Lower leg skin (tissue), 4 donors: ENCODE results near the gene HOXC10. TPM values are rescaled to one million over a fixed set of nuclear protein-coding genes. Genes with fewer than 3 reads are reported as not detected.
A peak's percentile ranks its signal among the peaks of the same experiment; 100 is the strongest.

Experiments
- DNase-seq, 2 donors: peaks; one replicate each; pipeline ENCODE4 v3.0.0-alpha.2; 2019; ENCODE audit warnings: low spot score in 2 of 2
- H3K4me3 ChIP-seq: fragments of 200-600 bp; sonication (generic); 2 replicates; pipeline ENCODE4 v1.5.1; 2017; ENCODE audit warnings: mild to moderate bottlenecking, low read depth; ENCODE audit not compliant: poor library complexity, severe bottlenecking
- POLR2A ChIP-seq, 2 donors: fragments of 450-650 bp; IDR thresholded peaks; one replicate each; pipeline ENCODE4 v1.6.1; 2016 to 2017; ENCODE audit warnings: antibody characterized with exemption in 2 of 2, mild to moderate bottlenecking in 1 of 2, moderate library complexity in 1 of 2
- WGBS, 2 donors: methylation state at CpG; one replicate each; pipeline ENCODE4 v1.1.5; 2018; 5-methylcytosine and 5-hydroxymethylcytosine counted together
- intact Hi-C: fragments of 100-400 bp; cut with DNase I; formaldehyde crosslinking; loops from one replicate; pipeline ENCODE4 v1.15.0; 2023; ENCODE audit warnings: low total_unique reads
- total RNA-seq, 4 donors: library from RNA; depleted of rRNA; stranded (reverse); fragments of >200 nt; gene quantifications; one replicate each; pipeline ENCODE4 v1.1.0, GENCODE V29; 2016
- TF ChIP-seq, protein P1 (sequence below), 3 donors: fragments of 450-650 bp; IDR thresholded peaks; one replicate each; pipeline ENCODE4 v1.5.1; 2016; ENCODE audit warnings: antibody characterized with exemption in 3 of 3, mild to moderate bottlenecking in 3 of 3, moderate library complexity in 2 of 3

HOXC10 gene
- total RNA-seq, 4 donors from 2014 or later: 14.2 to 35.9 (median 23.4) TPM

DNA sequence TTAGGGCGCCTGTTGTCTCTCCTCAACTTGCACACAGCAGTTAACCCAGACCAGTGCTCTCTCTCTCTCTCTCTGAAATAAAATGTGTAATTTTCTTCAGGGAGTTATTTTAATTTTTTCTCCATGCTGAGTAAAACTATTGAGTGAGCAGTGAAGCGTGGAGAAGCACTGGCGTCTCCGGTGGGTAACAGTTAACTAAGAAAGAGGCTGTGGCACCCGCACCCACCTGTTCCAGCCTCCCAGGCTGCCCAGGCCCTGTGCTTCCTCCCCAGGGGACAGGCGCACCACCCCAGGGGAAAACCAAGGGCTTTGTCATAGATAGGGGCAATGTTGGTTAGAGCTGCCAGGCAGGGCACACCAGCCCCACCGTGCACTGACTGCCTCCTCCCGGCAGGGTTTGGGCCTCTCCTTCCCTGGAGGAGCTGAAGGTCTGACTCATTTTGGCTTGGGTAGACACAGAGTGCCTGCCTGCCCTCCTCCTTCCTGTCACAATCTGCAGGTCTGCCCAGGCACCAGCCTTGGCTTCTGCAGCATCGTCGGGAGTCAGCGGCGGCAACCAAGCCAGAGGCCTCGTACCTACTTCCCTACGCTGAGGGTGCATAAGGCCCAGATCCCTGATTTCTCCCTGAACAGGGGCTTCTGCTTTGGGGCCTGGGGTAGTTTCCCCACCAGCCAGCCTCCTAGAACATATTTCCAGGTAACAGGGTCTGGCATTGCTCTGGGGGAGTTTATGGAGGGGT lies 51.8 kb downstream of the HOXC10 start:
- 42 to 47% methylated on average over 11 to 14 of the region's 14 CpGs for WGBS, 2 donors
- TF ChIP-seq, protein P1, sequence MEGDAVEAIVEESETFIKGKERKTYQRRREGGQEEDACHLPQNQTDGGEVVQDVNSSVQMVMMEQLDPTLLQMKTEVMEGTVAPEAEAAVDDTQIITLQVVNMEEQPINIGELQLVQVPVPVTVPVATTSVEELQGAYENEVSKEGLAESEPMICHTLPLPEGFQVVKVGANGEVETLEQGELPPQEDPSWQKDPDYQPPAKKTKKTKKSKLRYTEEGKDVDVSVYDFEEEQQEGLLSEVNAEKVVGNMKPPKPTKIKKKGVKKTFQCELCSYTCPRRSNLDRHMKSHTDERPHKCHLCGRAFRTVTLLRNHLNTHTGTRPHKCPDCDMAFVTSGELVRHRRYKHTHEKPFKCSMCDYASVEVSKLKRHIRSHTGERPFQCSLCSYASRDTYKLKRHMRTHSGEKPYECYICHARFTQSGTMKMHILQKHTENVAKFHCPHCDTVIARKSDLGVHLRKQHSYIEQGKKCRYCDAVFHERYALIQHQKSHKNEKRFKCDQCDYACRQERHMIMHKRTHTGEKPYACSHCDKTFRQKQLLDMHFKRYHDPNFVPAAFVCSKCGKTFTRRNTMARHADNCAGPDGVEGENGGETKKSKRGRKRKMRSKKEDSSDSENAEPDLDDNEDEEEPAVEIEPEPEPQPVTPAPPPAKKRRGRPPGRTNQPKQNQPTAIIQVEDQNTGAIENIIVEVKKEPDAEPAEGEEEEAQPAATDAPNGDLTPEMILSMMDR (IDR thresholded peaks at IDR 0.05): no peak
- no peak for TF ChIP-seq POLR2A (IDR thresholded peaks at IDR 0.05)
- H3K4me3 ChIP-seq: no peak overlapping the region
- intact Hi-C loops: no loop called here
- no peak for DNase-seq

DNA sequence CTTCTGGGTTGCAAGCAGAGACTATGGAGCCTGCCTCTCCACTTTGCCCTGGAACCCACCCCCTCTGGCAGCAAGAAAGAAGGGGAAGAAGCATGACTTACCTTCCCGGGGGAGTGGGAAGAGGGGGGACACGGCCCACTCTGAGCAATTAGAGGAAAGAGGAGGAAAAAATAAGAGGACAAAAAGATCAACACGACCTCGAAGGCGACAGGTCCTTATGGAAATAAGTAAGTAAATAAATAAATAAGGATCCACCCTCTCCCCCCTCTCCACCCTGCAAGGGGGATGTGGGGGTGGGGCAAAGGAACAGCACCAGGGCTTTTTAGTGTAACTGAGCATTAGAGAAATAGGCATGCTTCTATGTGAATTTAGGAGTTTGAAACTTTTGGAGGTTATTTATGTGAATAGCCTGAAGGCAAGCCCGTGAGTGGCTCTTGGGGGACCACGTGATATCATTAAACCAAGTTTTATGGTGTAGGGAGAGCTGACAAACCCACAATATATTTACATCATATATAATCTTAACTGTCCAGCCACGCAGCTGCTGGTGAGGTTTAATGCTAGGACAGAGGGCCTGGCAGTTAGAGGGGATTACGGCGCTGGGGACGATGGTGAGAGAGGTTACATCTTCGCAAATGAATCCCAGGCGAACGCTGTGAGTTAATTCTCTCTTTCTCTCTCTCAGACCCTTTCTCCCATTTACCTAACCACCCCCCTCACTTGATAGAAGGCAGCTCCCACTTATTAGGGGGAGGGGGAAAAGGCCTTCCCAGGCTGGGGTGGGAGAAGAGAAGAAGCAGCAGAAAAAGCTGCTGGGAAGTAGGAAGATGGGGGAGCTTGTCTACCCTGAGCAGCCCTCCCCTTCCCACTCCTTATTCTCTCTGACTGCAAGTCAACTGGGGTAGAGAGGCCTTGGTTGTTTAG lies 52.7 kb downstream of the HOXC10 start:
- TF ChIP-seq, protein P1 (IDR thresholded peaks at IDR 0.05): no peak
- TF ChIP-seq POLR2A (IDR thresholded peaks at IDR 0.05): no peak
- DNase-seq: no peak
- 62 to 65% methylated on average over 14 of the region's 14 CpGs for WGBS, 2 donors
- intact Hi-C loops: no loop called here
- H3K4me3 ChIP-seq: no peak overlapping the region

DNA sequence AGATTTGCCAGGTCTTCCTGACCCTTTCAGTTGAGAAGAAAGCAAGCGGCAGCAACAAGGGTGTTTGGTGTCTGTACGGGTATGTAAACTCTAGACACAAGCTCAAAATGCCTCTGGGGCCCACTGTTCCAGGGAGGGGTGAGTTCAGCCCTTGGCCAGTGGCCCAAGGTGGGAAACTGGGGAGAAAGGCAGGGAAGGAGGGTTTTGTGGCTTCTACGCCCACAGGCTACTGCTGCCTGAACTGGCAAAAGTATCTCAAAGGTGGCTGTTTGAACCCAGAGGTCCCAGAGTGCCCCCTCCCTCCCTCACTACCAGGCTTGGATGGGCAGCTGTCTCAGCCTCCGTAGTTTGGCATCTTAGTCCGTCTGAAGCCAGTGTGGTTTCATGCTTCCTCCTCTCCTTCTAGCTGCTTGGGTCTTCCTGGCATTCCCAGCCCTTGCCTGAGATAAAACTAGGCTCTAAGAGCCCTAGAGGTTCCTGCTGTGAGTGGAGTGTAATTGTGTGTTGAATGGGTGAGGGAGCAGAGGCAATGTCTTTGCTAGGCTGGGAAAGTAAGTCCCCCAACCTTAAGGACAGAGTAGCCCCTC lies 53.4 kb downstream of the HOXC10 start:
- DNase-seq: no peak
- intact Hi-C loops: no loop called here
- TF ChIP-seq, protein P1 (IDR thresholded peaks at IDR 0.05): no peak
- no peak for TF ChIP-seq POLR2A (IDR thresholded peaks at IDR 0.05)
- 42 to 53% methylated on average over 5 of the region's 5 CpGs for WGBS, 2 donors
- no peak overlapping the region for H3K4me3 ChIP-seq

DNA sequence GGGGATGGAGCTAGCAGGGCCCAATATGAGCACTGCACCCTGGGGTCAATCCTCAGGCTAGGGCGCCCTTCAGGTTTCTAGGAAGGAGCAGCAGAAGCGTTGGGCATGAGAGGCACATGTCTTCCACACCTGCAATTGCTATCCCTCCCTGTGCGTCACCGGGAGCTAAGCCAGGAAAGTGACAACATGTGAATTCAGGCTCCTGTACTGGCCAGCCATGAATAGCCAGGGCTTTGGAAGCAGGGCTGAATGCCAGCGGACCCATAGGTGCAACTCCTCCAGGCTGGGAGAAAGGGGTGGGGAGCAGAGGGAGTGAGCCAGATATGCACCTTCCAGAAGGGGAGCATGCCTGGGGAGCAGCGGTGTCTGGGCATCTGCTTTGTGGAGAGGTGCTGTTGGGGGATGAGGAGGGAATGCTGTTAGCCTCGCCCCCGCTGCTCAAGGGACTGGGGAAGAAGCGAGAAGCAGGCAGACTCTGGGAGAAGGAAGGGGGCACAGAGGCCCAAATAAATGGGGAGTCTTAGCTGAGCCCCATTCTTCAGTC lies 54.0 kb downstream of the HOXC10 start:
- H3K4me3 ChIP-seq: no peak overlapping the region
- TF ChIP-seq, protein P1 (IDR thresholded peaks at IDR 0.05): no peak
- TF ChIP-seq POLR2A (IDR thresholded peaks at IDR 0.05): no peak
- peak in 1 of 2 donors; percentile 93 for DNase-seq
- WGBS, 2 donors: 34 to 45% methylated on average over 9 of the region's 9 CpGs
- intact Hi-C loops: no loop called here

DNA sequence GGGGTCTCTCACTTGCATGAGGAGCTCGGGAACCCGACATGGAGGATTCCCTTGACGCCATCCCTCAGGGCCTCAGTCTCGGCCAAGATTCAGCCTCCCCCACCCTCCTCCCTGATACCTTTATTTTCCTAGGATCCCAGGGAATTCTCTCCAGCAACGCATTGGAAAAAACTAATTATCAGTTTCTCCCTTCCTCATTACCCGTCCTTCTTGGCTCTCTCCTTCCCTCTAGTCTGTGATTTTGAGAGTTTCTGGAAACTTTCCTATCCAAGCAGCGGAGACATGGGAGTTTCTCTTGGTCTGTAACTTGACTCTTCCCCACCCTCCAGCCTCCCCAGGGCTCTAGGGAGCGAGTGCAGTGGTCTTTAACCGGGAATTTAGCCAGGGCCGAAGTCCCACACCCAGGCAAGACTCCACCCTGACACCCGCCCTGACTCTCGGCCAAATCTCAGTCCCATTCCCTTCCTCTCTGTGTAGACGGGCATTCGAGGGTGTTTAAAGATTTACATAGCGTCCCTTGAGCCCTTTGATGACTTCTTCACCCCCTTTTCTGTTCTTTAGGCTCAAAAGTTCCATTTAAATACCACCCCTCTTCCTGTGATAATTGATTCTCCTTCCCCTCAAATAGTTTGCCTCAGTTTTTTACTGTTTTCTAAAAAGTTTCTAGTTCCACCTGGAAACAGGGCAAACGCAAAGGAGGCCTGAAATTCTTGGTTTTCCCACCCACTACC lies 54.6 kb downstream of the HOXC10 start:
- no peak for DNase-seq
- no peak overlapping the region for H3K4me3 ChIP-seq
- TF ChIP-seq, protein P1 (IDR thresholded peaks at IDR 0.05): no peak
- no peak for TF ChIP-seq POLR2A (IDR thresholded peaks at IDR 0.05)
- WGBS, 2 donors: 40 to 42% methylated on average over 16 of the region's 16 CpGs
- intact Hi-C loops: loop anchor here (10.0 kb wide), 1 partner anchor 85 kb away; no protein-coding TSS in a partner anchor
